Tibial nerve (tissue), 3 donors: ENCODE measurements around the gene SH2D6.

Source experiments
- POLR2A ChIP-seq, 2 donors: fragments of 450-650 bp; IDR thresholded peaks; one replicate each; pipeline ENCODE4 v1.6.1; 2017; ENCODE audit warnings: antibody characterized with exemption in 2 of 2, mild to moderate bottlenecking in 2 of 2, moderate library complexity in 2 of 2
- TF ChIP-seq, protein P1 (sequence below), 5 experiments: fragments of 200-600 bp in 3 of 5; fragments of 450-650 bp in 2 of 5; sonication (generic) in 3 of 5; IDR thresholded peaks; one replicate each; pipeline ENCODE4 v1.5.1; 2016 to 2019; ENCODE audit warnings: antibody characterized with exemption in 5 of 5, mild to moderate bottlenecking in 3 of 5, moderate library complexity in 2 of 5

DNA sequence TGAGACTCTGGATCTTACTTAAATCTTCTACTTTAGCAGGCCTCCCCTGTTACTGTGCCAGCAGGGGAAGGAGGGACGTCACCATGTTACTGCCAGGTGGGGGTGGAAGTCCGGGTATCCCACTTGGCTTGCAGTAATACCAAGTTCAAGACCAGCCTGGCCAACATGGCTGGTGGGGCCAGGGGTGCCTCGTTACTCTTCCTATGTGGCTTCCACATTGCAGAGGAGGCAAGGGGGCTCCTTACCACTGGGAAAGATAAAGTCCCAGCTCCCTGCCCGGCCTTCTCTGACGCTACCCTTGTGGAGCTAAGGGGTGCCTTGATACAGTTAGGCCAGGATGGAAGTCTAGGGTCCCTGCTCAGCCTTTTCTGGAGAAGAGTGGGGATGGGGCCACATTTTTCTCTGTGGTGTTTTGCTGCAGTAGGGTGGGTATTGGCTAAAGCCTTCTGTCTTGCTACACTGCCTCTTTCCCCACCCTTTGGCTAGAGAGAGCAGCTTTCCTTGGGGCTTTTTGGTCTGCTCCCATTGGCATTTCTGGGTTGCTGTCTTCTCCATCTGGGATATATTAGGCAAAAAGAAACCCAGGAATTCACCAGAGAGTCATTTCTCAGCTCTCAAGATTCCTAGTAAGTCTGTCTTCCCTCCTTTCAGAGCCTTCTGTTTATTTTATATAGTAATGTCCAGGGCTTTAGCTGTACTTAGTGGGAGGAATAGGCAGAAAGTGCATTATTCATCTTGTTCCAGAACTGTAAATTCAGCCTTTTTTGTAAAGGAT is 42.0 kb upstream of the SH2D6 start:
- TF ChIP-seq, protein P1, sequence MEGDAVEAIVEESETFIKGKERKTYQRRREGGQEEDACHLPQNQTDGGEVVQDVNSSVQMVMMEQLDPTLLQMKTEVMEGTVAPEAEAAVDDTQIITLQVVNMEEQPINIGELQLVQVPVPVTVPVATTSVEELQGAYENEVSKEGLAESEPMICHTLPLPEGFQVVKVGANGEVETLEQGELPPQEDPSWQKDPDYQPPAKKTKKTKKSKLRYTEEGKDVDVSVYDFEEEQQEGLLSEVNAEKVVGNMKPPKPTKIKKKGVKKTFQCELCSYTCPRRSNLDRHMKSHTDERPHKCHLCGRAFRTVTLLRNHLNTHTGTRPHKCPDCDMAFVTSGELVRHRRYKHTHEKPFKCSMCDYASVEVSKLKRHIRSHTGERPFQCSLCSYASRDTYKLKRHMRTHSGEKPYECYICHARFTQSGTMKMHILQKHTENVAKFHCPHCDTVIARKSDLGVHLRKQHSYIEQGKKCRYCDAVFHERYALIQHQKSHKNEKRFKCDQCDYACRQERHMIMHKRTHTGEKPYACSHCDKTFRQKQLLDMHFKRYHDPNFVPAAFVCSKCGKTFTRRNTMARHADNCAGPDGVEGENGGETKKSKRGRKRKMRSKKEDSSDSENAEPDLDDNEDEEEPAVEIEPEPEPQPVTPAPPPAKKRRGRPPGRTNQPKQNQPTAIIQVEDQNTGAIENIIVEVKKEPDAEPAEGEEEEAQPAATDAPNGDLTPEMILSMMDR (IDR thresholded peaks at IDR 0.05), result no peak
- TF ChIP-seq POLR2A (IDR thresholded peaks at IDR 0.05), result no peak
